ENCODE data around the gene DLX5. TPM values are rescaled to one million over a fixed set of nuclear protein-coding genes. Genes with fewer than 3 reads are reported as not detected.

DLX5 gene
- polyA plus RNA-seq, 1 donor: 0.58 TPM

- peaks cover 4% of the 10 kb centered on the region for H3K9me3 ChIP-seq (ENCODE audit: control insufficient read depth, low read depth, low read length)
- no peak for DNase-seq
- 0% methylated on average over 1 of the region's 1 CpG for WGBS (ENCODE audit: insufficient coverage, low lambda C conversion rate)
- no peaks in the 10 kb centered on the region for H3K4me1 ChIP-seq (ENCODE audit: control insufficient read depth, insufficient read depth, low read length)
- no peak overlapping the region for H3K4me3 ChIP-seq (ENCODE audit: low read length)
- H3K27ac ChIP-seq (ENCODE audit: low read length): no peak overlapping the region
- peaks cover 90% of the 10 kb centered on the region for H3K27me3 ChIP-seq (ENCODE audit: control insufficient read depth, insufficient read depth, low read length)
- no peaks in the 10 kb centered on the region for H3K36me3 ChIP-seq (ENCODE audit: control insufficient read depth, insufficient read depth, low read length)
These were observed 13.5 kb downstream of the DLX5 start for GRCh38 chr7:97011104-97011503.

- Histone ChIP-seq H3K27me3 (ENCODE audit: control insufficient read depth, insufficient read depth, low read length) (peaks cover 90% of the 10 kb centered on the region), H3K4me3 (ENCODE audit: low read length) (no peak overlapping the region), H3K36me3 (ENCODE audit: control insufficient read depth, insufficient read depth, low read length) (no peaks in the 10 kb centered on the region), H3K4me1 (ENCODE audit: control insufficient read depth, insufficient read depth, low read length) (no peaks in the 10 kb centered on the region), H3K9me3 (ENCODE audit: control insufficient read depth, low read depth, low read length) (peaks cover 7% of the 10 kb centered on the region), H3K27ac (ENCODE audit: low read length) (no peak overlapping the region)
- no peak for DNase-seq
- WGBS (ENCODE audit: insufficient coverage, low lambda C conversion rate): 4% methylated on average over 4 of the region's 18 CpGs
These were observed 14.6 kb downstream of the DLX5 start for GRCh38 chr7:97009753-97010732.

- no peaks in the 10 kb centered on the region for H3K36me3 ChIP-seq (ENCODE audit: control insufficient read depth, insufficient read depth, low read length)
- peaks cover 91% of the 10 kb centered on the region for H3K27me3 ChIP-seq (ENCODE audit: control insufficient read depth, insufficient read depth, low read length)
- 40% methylated on average over 1 of the region's 3 CpGs for WGBS (ENCODE audit: insufficient coverage, low lambda C conversion rate)
- H3K27ac ChIP-seq (ENCODE audit: low read length): no peak overlapping the region
- peaks cover 10% of the 10 kb centered on the region for H3K9me3 ChIP-seq (ENCODE audit: control insufficient read depth, low read depth, low read length)
- no peaks in the 10 kb centered on the region for H3K4me1 ChIP-seq (ENCODE audit: control insufficient read depth, insufficient read depth, low read length)
- H3K4me3 ChIP-seq (ENCODE audit: low read length): no peak overlapping the region
- no peak for DNase-seq
These were observed 16.2 kb downstream of the DLX5 start for GRCh38 chr7:97008275-97008917.

- WGBS (ENCODE audit: insufficient coverage, low lambda C conversion rate): 0% methylated on average over 1 of the region's 8 CpGs
- no peaks in the 10 kb centered on the region for H3K36me3 ChIP-seq (ENCODE audit: control insufficient read depth, insufficient read depth, low read length)
- no peak for DNase-seq
- H3K4me1 ChIP-seq (ENCODE audit: control insufficient read depth, insufficient read depth, low read length): no peaks in the 10 kb centered on the region
- H3K27me3 ChIP-seq (ENCODE audit: control insufficient read depth, insufficient read depth, low read length): peaks cover 91% of the 10 kb centered on the region
- H3K9me3 ChIP-seq (ENCODE audit: control insufficient read depth, low read depth, low read length): peaks cover 10% of the 10 kb centered on the region
- H3K27ac ChIP-seq (ENCODE audit: low read length): no peak overlapping the region
- no peak overlapping the region for H3K4me3 ChIP-seq (ENCODE audit: low read length)
These were observed 17.1 kb downstream of the DLX5 start for GRCh38 chr7:97007583-97007861.

- no peak overlapping the region for H3K27ac ChIP-seq (ENCODE audit: low read length)
- H3K4me3 ChIP-seq (ENCODE audit: low read length): no peak overlapping the region
- H3K4me1 ChIP-seq (ENCODE audit: control insufficient read depth, insufficient read depth, low read length): no peaks in the 10 kb centered on the region
- peaks cover 10% of the 10 kb centered on the region for H3K9me3 ChIP-seq (ENCODE audit: control insufficient read depth, low read depth, low read length)
- H3K36me3 ChIP-seq (ENCODE audit: control insufficient read depth, insufficient read depth, low read length): no peaks in the 10 kb centered on the region
- DNase-seq: no peak
- peaks cover 91% of the 10 kb centered on the region for H3K27me3 ChIP-seq (ENCODE audit: control insufficient read depth, insufficient read depth, low read length)
- WGBS (ENCODE audit: insufficient coverage, low lambda C conversion rate): no CpG with 5 or more reads among the region's 39 CpGs
These were observed 17.6 kb downstream of the DLX5 start for GRCh38 chr7:97006816-97007582.

GRCh38 chr7:97006055-97006815 lies 18.4 kb downstream of the DLX5 start:
- H3K4me3 ChIP-seq (ENCODE audit: low read length): no peak overlapping the region
- no peak overlapping the region for H3K27ac ChIP-seq (ENCODE audit: low read length)
- DNase-seq: peak in 1 of 2 donors; percentile 49
- H3K27me3 ChIP-seq (ENCODE audit: control insufficient read depth, insufficient read depth, low read length): peaks cover 92% of the 10 kb centered on the region
- WGBS (ENCODE audit: insufficient coverage, low lambda C conversion rate): no CpG with 5 or more reads among the region's 83 CpGs
- H3K36me3 ChIP-seq (ENCODE audit: control insufficient read depth, insufficient read depth, low read length): no peaks in the 10 kb centered on the region
- H3K9me3 ChIP-seq (ENCODE audit: control insufficient read depth, low read depth, low read length): peaks cover 10% of the 10 kb centered on the region
- H3K4me1 ChIP-seq (ENCODE audit: control insufficient read depth, insufficient read depth, low read length): no peaks in the 10 kb centered on the region

GRCh38 chr7:97005183-97006054 lies 19.2 kb downstream of the DLX5 start, which contains the start of gene DLX6:
Gene DLX6, plus strand, starts transcription at chr7:97005553. Its CDS starts 425 bp downstream, at chr7:97005978.
- Histone ChIP-seq H3K9me3 (ENCODE audit: control insufficient read depth, low read depth, low read length) (peaks cover 10% of the 10 kb centered on the region), H3K27ac (ENCODE audit: low read length) (no peak within 1 kb of the TSS), H3K4me3 (ENCODE audit: low read length) (no peak within 1 kb of the TSS), H3K36me3 (ENCODE audit: control insufficient read depth, insufficient read depth, low read length) (no peaks in the 10 kb centered on the region), H3K27me3 (ENCODE audit: control insufficient read depth, insufficient read depth, low read length) (peaks cover 96% of the 10 kb centered on the region), H3K4me1 (ENCODE audit: control insufficient read depth, insufficient read depth, low read length) (no peaks in the 10 kb centered on the region)
- DNase-seq: peak in 1 of 2 donors; percentile 23
- WGBS (ENCODE audit: insufficient coverage, low lambda C conversion rate): no CpG with 5 or more reads among the region's 44 CpGs

- no peak overlapping the region for H3K27ac ChIP-seq (ENCODE audit: low read length)
- 9% methylated on average over 4 of the region's 20 CpGs for WGBS (ENCODE audit: insufficient coverage, low lambda C conversion rate)
These were observed 20.1 kb downstream of the DLX5 start for GRCh38 chr7:97004247-97005182.

More at GRCh38 chr7:97004247-97005182, 20.1 kb downstream of the DLX5 start:
- no peak overlapping the region for H3K4me3 ChIP-seq (ENCODE audit: low read length)
- peaks cover 94% of the 10 kb centered on the region for H3K27me3 ChIP-seq (ENCODE audit: control insufficient read depth, insufficient read depth, low read length)
- H3K4me1 ChIP-seq (ENCODE audit: control insufficient read depth, insufficient read depth, low read length): no peaks in the 10 kb centered on the region
- H3K9me3 ChIP-seq (ENCODE audit: control insufficient read depth, low read depth, low read length): peaks cover 10% of the 10 kb centered on the region
- no peak for DNase-seq
- no peaks in the 10 kb centered on the region for H3K36me3 ChIP-seq (ENCODE audit: control insufficient read depth, insufficient read depth, low read length)

Measured in large intestine (tissue), 3 donors.